Type B pancreatic cell (in vitro differentiated cells): ENCODE measurements around the gene TGFBI. TPM values are rescaled to one million over a fixed set of nuclear protein-coding genes. Genes with fewer than 3 reads are reported as not detected.

Experiments used
- DNase-seq: peaks from one replicate; pipeline ENCODE4 v3.0.0; 2021; ENCODE audit warnings: mixed read lengths; ENCODE audit not compliant: unreplicated experiment; ENCODE audit errors: extremely low spot score
- H3K27ac Mint-ChIP-seq: 2 replicates; pipeline ENCODE4 v1.8.0; 2021; ENCODE audit warnings: mild to moderate bottlenecking, mixed read lengths
- H3K27me3 Mint-ChIP-seq: 2 replicates; pipeline ENCODE4 v1.8.0; 2021; ENCODE audit warnings: mixed read lengths
- H3K36me3 Mint-ChIP-seq: 2 replicates; pipeline ENCODE4 v1.8.0; 2021; ENCODE audit warnings: mixed read lengths
- H3K4me1 Mint-ChIP-seq: one replicate; pipeline ENCODE4 v1.8.0; 2021; ENCODE audit warnings: mixed read lengths; ENCODE audit not compliant: unreplicated experiment
- H3K4me3 Mint-ChIP-seq: 2 replicates; pipeline ENCODE4 v1.8.0; 2021; ENCODE audit warnings: mild to moderate bottlenecking, mixed read lengths
- H3K9me3 Mint-ChIP-seq: 2 replicates; pipeline ENCODE4 v1.8.0; 2021; ENCODE audit warnings: mixed read lengths
- total RNA-seq: library from RNA; stranded (reverse); gene quantifications from 2 replicates; pipeline ENCODE4 v1.2.1, GENCODE V29; 2021; ENCODE audit warnings: low replicate concordance
- TF ChIP-seq, protein P1 (sequence below): fragments of 200-600 bp; sonication (generic); conservative IDR thresholded peaks from 2 replicates; pipeline ENCODE4 v1.5.0; 2021; ENCODE audit warnings: antibody characterized with exemption, mild to moderate bottlenecking

The TGFBI gene
- total RNA-seq, 1 donor from 2014 or later: 302 TPM

DNA sequence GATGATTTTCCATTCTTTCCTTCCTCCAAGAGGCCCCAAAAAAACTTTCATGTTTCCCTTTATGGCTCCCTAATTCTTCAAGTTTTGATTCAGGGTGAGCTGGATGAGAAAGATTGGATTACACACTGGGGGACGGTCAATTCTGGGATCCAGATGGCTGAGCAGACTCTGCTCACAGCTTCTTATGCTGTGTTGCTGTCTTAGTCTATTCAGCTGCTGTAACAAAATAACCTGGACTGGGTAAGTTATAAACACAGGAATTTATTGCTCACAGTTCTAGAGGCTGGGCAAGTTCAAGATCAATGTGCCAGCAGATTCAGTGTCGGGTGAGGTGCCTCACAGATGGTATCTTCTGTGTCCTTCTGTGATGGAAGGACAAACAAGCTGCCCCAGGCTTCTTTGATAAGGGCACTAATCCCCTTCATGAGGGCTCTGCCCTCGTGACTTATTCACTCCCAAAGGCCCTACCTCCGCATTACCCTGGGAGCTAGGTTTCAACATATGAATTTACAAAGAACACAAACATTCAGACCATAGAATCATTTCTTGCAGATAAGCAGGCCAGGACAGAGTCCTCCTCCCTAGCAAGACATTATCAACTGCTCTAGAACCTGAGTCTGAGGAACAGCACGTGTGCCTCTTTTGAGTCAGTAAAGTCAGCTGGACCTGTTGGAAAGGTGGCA lies 80.8 kb downstream of the TGFBI start:
- no peak overlapping the region for H3K4me3 Mint-ChIP-seq
- H3K27me3 Mint-ChIP-seq: no peaks in the 10 kb centered on the region
- TF ChIP-seq, protein P1, sequence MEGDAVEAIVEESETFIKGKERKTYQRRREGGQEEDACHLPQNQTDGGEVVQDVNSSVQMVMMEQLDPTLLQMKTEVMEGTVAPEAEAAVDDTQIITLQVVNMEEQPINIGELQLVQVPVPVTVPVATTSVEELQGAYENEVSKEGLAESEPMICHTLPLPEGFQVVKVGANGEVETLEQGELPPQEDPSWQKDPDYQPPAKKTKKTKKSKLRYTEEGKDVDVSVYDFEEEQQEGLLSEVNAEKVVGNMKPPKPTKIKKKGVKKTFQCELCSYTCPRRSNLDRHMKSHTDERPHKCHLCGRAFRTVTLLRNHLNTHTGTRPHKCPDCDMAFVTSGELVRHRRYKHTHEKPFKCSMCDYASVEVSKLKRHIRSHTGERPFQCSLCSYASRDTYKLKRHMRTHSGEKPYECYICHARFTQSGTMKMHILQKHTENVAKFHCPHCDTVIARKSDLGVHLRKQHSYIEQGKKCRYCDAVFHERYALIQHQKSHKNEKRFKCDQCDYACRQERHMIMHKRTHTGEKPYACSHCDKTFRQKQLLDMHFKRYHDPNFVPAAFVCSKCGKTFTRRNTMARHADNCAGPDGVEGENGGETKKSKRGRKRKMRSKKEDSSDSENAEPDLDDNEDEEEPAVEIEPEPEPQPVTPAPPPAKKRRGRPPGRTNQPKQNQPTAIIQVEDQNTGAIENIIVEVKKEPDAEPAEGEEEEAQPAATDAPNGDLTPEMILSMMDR: no peak
- H3K4me1 Mint-ChIP-seq: peaks cover 24% of the 10 kb centered on the region
- DNase-seq: no peak
- no peaks in the 10 kb centered on the region for H3K36me3 Mint-ChIP-seq
- H3K9me3 Mint-ChIP-seq: peaks cover 5% of the 10 kb centered on the region
- no peak overlapping the region for H3K27ac Mint-ChIP-seq

Other genes with a start within 250 kb of the TGFBI start
- 3.3 and 8.2 TPM in 2 replicates for gene SLC25A48, start 194.3 kb upstream of the TGFBI start, total RNA-seq
- not detected in 2 replicates for gene IL9, start 133.1 kb upstream of the TGFBI start, total RNA-seq
- not detected in 2 replicates for gene LECT2, start 74.0 kb upstream of the TGFBI start, total RNA-seq
- gene SMAD5, start 103.9 kb downstream of the TGFBI start, total RNA-seq: 69.1 and 80.0 TPM in 2 replicates
- 12.8 and 17.0 TPM in 2 replicates for gene SMIM32, start 164.2 kb downstream of the TGFBI start, total RNA-seq